GM19023 (cell line): ENCODE measurements around the gene OR9A2.
A peak's percentile ranks its signal among the peaks of the same experiment; 100 is the strongest.

ENCODE experiments used
- ATAC-seq: cut with Tn5 transposase; IDR thresholded peaks from one replicate; pipeline ENCODE4 v1.9.1; 2021; ENCODE audit warnings: mild to moderate bottlenecking, moderate library complexity; ENCODE audit not compliant: unreplicated experiment

OR9A2 gene

DNA sequence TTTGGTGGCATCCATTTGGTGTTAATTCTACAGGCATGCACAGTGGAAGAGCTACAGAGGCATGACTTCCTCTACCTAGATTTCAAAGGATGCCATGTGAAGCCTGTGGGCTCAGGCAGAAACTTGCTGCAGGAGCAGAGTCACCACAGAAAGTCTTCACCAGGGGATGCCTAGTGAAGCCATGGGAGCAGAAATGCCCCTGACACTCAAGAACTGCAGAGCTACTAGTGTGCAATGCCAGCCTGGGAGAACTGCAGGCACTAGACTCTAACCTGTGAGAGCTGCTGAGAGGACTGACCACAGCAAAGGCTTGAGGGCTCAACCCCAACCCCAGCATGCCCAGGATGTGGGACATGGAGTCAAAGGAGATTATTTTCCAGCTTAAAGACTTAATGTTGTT, 3.9 kb downstream of the OR9A2 start:
- no peak for ATAC-seq

DNA sequence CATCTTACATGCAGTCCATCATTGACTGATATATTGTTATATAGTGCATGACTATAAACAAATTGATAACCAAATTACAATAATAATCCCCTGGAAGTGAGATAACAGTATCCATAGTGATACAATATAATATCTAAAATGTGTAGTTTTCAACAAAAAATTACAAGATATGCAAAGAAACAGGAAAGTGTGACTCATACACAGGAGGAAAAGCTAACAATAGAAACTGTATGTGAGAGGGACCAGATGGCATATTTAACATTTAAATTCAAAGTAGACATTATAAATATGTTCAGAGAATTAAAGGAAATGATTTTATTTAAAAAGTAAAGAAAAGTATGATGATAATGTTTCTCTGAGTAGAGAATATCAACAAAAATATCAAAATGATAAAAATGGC, 8.0 kb downstream of the OR9A2 start:
- no peak for ATAC-seq

DNA sequence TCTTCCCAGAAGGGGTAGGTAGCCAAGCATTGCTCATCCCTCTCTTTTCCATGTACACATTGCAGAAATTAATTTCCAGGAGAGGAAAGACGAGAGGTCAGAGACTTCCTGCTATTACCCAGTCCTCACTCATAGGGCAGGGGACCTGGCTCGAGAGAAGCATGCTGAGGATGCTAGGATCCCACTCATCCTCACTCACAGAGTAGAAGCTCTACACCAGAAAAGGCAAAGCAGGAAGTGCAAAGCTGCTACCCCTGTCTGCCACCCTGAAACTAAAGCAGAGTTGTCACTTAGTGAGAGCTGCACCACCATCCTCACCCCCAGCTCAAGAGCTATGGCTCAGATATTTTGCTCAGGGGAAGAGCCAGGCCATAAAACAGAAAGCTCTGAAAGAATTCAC, 9.9 kb downstream of the OR9A2 start:
- no peak for ATAC-seq

- no peak for ATAC-seq
These were observed 10.9 kb downstream of the OR9A2 start for GRCh38 chr7:143015926-143016490.

DNA sequence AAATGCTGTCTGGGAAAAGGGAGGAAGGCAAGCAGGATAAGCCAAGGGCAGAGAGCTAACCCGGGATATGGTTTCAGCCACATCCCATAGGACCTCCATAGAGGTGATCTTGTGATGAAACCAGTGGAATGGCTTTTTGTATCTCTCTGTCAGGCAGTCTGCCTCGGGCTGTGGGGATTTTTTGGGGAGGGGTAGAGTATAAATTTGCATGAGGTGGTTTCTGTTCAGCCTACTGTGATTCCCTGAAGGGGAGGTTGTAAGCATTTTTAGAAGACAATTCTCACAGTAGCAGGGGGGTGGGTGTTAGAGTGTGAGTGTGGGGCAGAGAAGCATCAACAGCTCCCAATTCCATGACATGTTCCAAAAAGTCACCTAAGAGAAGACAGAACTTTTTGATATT, 11.8 kb downstream of the OR9A2 start:
- peak; percentile 96 for ATAC-seq

DNA sequence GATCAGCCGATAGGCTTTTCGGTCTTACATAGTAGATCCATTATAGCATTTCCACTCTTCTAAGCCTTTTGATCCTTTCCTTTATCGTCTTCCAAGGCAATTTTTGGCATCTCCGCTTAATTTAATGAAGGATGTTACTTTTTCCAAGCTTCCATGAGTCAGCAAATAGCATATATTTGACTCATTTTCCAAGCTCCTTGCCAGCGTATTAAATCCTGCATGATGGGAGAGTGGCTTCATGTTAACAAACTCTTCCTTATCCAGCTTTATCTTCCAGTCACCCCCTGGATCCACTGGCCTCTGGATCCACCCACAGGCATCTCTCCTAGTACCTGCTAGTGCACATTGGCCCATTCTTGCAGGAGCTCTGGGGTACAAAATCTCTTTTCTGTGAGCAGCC, 13.0 kb downstream of the OR9A2 start:
- no peak for ATAC-seq

- no peak for ATAC-seq
These were observed 13.5 kb downstream of the OR9A2 start for GRCh38 chr7:143013473-143013872.

DNA sequence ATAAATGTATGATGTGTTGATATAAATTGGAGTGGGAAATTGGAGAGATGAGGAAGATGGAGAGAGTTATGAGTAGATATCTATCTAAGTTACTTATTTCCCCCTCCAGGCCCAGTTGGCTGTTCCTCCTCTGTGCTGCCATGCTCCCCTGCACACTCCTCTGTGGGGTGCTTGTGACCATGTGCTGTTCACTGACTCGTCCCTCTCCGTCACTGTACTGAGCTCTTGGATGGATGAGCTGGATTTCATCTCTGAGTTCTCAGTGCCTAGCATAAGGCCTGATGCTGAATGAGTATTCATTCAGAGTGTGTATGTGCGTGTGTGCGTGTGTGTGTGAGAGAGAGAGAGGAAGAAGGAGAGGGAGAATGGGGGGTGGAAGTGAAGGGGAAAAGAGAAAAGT, 14.5 kb downstream of the OR9A2 start:
- no peak for ATAC-seq

DNA sequence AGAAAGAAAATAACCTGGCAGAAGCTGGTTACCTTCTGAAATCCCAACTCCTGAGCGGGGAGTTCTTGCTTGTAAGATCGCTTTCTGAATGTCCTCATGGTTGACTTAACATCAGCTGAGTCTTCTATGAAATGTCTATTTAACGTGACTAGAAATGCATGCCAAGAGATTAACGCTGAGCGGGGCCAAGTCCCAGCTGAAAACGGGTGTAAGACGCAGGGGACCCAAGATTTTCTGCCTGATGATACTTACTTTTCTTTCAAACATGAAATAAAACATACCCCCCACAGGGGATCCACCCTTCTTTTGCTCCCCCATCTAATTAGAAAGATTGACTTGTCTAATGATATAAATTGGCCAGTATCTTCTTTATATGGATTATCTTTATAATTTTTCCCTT, 14.9 kb downstream of the OR9A2 start:
- ATAC-seq = no peak

GRCh38 chr7:143008007-143008901, 18.7 kb downstream of the OR9A2 start:
- peak; percentile 93 for ATAC-seq

- ATAC-seq = no peak
These were observed 21.2 kb downstream of the OR9A2 start for GRCh38 chr7:143005632-143006260.

DNA sequence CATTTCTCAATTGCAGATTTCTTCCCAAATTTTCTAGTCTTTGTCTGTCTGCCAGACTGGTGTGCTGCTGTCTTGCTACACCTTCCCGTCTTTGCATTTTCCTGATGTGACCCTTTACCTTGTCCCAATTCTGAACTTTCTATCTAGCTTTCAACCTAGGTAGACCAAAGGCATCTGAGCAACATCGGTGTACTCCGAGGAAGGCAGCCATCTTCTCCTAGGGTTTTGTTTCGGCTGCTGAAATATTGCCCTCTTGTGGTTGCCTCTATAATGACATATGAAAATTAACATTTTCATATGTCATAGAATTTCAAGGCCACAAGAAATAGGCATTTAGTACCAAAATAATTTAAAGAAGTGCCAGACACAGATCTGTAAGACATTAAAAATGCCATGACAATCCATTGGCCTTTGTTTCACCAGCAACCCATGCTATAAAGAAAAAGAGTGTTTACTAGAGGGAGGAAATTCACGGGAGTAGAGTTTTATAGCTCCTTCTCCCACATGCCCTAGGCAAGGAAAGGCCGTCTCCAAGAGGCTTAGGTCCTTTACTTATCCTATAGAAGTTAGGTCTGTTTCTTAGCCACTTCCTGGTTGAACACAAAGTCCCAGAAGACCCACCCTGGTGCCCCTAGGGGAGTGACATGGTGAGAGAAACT, 23.4 kb downstream of the OR9A2 start:
- ATAC-seq = peak; percentile 56

- ATAC-seq = no peak
These were observed 24.0 kb downstream of the OR9A2 start for GRCh38 chr7:143002898-143003297.

DNA sequence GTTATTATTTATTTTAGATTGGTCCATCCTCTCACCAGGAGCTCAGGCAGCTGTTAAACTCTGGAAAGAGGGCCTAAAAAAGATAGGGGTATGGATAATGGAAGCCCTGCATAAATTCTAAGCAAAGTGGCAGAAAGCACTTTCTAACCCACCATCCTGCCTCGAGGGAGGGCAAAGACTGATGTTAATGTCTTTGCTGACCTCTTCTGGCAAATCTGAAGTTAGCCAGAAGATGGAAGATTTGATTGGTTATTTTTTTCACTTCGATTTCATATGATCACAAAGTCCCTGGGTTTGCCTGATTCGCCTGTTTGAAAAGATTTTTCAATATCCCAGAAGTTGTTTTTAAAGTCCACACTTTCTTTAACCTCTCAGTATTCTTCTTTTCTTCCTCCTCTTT, 24.8 kb downstream of the OR9A2 start:
- no peak for ATAC-seq

DNA sequence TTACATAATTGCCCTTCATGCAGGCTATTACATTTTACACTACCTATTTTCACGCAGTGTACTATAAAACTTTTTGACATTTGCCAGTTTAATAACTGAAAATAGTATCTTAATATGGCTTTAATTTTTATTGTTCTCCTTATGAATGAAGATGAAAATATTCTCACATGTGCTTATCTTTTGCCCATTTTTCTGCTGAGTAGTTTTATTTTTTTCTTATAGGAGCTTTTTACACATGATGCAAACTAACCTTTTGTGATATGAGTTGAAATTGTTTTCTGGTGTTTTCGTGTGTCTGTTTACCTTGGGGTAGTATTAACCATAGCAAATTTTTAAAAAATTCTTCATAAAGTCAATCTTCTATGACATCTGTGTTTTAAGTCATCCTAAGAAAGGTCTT, 26.3 kb downstream of the OR9A2 start:
- no peak for ATAC-seq

DNA sequence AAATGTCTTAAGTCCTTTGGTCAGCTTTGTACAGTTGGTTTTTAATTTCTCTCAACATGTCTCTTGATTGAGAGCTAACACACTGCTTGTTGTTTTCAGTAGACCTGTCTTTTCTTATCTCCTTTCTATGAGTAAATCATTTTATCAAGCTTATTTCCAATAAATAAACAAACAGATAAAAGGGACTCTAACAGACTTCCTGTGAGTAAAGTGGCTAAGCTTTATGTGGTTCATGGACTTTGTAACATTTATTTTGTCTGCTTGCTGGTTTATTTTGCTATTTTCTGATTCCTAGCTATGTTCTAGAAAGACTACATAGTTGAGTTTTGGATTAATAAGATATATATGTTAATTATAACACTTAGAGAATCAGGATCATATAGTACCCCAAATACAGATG, 27.1 kb downstream of the OR9A2 start:
- ATAC-seq = no peak

GRCh38 chr7:142998966-142999365, 28.0 kb downstream of the OR9A2 start:
- no peak for ATAC-seq

DNA sequence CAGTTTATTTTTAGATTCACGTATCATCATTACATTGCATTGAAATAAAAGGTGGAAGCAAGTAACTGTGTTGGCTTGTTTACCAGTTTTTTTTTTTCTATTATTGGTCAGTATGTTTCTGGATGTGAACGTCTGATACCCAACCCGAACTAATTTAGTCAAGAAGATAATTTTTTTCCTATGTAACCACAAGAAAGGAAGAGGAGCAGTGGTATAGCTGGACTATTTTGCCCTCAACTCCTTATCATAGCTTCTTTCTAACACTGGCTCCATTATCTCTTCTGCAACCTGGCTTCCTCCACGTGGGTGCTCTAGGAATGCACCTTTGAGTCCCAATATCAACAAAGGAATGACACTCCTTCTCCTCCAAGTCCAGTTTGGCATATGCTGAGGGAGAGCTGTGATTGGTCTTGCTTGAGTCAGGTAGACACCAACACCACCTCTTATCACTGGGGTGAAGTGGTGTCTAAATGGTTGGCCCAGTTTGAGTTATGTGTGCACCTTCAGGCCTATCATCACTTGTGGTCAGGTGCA, 29.4 kb downstream of the OR9A2 start:
- no peak for ATAC-seq

DNA sequence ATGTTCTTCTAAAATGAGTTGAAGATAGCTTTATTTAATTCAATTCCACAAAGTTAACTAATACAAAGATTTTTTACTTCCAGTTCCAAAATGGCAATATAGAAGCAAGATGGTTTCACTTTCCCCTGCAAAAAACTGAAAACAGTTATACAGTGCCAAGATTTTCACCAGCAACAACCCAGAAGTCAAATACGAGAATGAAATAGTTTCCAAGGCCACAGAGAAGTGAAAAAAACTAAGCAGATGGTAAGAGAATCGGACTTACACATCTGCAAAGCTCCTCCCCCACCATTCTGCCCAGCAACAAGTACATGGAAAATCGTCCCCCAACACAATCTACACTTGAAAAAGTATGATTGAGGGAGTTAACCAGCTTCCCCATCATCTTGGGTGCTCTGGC, 34.5 kb downstream of the OR9A2 start:
- no peak for ATAC-seq

- no peak for ATAC-seq
These were observed 42.6 kb downstream of the OR9A2 start for GRCh38 chr7:142984297-142984696.

DNA sequence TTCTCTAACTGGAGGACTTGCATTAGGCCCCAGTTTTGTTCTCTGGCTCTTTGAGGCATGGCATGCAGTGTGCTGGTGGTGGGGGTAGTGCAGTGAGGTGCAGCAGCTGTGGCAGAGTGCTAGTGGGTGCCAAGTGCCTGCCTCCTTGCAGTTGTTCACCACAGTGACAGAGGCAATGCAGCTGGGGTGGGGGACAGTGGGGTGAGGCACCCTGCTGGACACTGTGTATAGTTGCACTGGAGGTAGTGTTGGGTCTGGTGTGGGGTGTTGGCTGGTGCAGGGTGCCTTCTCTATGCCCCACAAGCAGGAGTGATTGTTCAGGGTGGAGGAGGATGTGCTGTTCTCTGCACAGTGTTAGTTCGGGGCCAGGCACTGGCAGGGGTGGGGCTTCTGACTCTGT, 43.1 kb downstream of the OR9A2 start:
- no peak for ATAC-seq
